Nephron (organoid): ENCODE data around the gene INAFM2.
A peak's percentile ranks its signal among the peaks of the same experiment; 100 is the strongest.

Experiments
- H3K27ac Mint-ChIP-seq, 3 experiments: 2 replicates each; pipeline ENCODE4 v1.8.0; 2020; ENCODE audit warnings: mixed read lengths in 3 of 3, mild to moderate bottlenecking in 2 of 3, moderate library complexity in 1 of 3
- H3K27me3 Mint-ChIP-seq: 2 replicates; pipeline ENCODE4 v1.8.0; 2021; ENCODE audit warnings: low read depth, mild to moderate bottlenecking, moderate library complexity, mixed read lengths
- H3K36me3 Mint-ChIP-seq: 2 replicates; pipeline ENCODE4 v1.8.0; 2020; ENCODE audit warnings: low read depth, mixed read lengths
- H3K4me1 Mint-ChIP-seq: 2 replicates; pipeline ENCODE4 v1.8.0; 2020; ENCODE audit warnings: mixed read lengths
- H3K4me3 Mint-ChIP-seq, 3 experiments: 2 replicates each; pipeline ENCODE4 v1.8.0; 2020; ENCODE audit warnings: mild to moderate bottlenecking in 3 of 3, mixed read lengths in 3 of 3, moderate library complexity in 2 of 3
- H3K9me3 Mint-ChIP-seq: 2 replicates; pipeline ENCODE4 v1.8.0; 2020; ENCODE audit warnings: mixed read lengths
- CTCF ChIP-seq, 3 experiments: fragments of 200-600 bp; sonication (generic); IDR thresholded peaks; one replicate each; pipeline ENCODE4 v1.5.0; 2021; ENCODE audit warnings: antibody characterized with exemption in 3 of 3; ENCODE audit not compliant: unreplicated experiment in 3 of 3

Gene INAFM2

GRCh38 chr15:40367371-40367685 lies 43.8 kb downstream of the INAFM2 start:
- H3K27ac Mint-ChIP-seq = no peak overlapping the region
- H3K36me3 Mint-ChIP-seq = no peaks in the 10 kb centered on the region
- H3K27me3 Mint-ChIP-seq = peaks cover 50% of the 10 kb centered on the region
- no peak for TF ChIP-seq CTCF (IDR thresholded peaks at IDR 0.05; ENCODE audit: unreplicated experiment in 3 of 3)
- peaks cover 27% of the 10 kb centered on the region for H3K4me1 Mint-ChIP-seq
- no peaks in the 10 kb centered on the region for H3K9me3 Mint-ChIP-seq
- no peak overlapping the region for H3K4me3 Mint-ChIP-seq

DNA sequence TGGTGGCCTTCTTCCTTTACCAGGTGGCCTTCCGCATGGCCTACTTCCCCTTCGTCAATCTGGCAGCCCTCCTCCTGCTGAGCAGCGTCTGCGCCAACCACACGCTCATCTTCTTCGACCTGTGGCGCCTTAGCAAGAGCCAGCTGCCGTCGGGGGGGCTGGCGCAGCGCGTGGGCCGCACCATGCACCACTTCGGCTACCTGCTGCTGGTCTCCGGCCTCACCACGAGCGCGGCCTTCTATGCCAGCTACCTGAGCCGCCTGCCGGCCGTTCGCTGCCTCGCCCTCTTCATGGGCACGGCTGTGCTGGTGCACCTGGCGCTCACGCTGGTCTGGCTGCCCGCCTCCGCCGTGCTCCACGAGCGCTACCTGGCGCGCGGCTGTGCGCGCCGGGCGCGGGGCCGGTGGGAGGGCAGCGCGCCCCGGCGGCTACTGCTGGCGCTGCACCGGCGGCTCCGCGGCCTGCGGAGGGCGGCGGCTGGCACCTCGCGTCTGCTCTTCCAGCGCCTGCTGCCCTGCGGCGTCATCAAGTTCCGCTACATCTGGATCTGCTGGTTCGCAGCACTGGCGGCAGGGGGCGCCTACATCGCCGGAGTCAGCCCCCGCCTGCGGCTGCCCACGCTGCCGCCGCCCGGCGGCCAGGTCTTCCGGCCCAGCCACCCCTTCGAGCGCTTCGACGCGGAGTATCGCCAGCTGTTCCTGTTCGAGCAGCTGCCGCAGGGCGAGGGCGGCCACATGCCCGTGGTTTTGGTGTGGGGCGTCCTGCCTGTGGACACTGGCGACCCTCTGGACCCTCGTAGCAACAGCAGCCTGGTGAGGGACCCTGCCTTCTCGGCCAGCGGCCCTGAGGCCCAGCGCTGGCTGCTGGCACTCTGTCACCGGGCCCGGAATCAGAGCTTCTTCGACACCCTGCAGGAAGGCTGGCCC lies 44.5 kb downstream of the INAFM2 start:
- Mint-ChIP-seq H3K27ac (no peak overlapping the region), H3K4me3 (no peak overlapping the region), H3K9me3 (no peaks in the 10 kb centered on the region), H3K27me3 (peaks cover 45% of the 10 kb centered on the region), H3K36me3 (no peaks in the 10 kb centered on the region), H3K4me1 (peaks cover 28% of the 10 kb centered on the region)
- peak; percentile 71 to 87 (median 81) for TF ChIP-seq CTCF (IDR thresholded peaks at IDR 0.05; ENCODE audit: unreplicated experiment in 3 of 3)

DNA sequence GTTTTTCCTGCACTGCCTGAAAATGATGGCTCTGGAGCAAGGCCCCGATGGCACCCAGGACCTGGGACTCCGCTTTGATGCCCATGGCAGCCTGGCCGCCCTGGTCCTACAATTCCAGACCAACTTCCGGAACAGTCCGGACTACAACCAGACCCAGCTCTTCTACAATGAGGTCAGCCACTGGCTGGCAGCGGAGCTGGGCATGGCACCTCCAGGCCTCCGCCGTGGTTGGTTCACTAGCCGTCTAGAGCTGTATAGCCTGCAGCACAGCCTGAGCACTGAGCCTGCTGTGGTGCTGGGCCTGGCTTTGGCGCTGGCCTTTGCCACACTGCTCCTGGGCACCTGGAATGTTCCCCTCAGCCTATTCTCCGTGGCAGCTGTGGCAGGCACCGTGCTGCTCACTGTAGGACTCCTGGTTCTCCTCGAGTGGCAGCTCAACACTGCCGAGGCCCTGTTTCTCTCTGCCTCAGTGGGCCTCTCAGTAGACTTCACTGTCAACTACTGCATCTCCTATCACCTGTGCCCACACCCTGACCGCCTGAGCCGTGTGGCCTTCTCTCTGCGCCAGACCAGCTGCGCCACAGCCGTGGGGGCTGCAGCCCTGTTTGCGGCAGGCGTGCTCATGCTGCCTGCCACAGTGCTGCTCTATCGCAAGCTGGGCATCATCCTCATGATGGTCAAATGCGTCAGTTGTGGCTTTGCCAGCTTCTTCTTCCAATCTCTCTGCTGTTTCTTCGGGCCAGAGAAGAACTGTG lies 45.4 kb downstream of the INAFM2 start:
- Mint-ChIP-seq H3K4me3 (peak overlapping the region; percentile 21 to 67 (median 64)), H3K27ac (peak overlapping the region in 1 of 3 experiments; percentile 55), H3K9me3 (no peaks in the 10 kb centered on the region), H3K36me3 (no peaks in the 10 kb centered on the region), H3K27me3 (peaks cover 45% of the 10 kb centered on the region), H3K4me1 (peaks cover 28% of the 10 kb centered on the region)
- TF ChIP-seq CTCF (IDR thresholded peaks at IDR 0.05; ENCODE audit: unreplicated experiment in 3 of 3) = no peak

- Mint-ChIP-seq H3K27ac (peak overlapping the region in 1 of 3 experiments; percentile 55), H3K36me3 (no peaks in the 10 kb centered on the region), H3K4me3 (peak overlapping the region in 1 of 3 experiments; percentile 64), H3K27me3 (peaks cover 40% of the 10 kb centered on the region), H3K4me1 (peaks cover 28% of the 10 kb centered on the region), H3K9me3 (no peaks in the 10 kb centered on the region)
- TF ChIP-seq CTCF (IDR thresholded peaks at IDR 0.05; ENCODE audit: unreplicated experiment in 3 of 3) = no peak
Observed at GRCh38 chr15:40369474-40369869, 46.0 kb downstream of the INAFM2 start.

DNA sequence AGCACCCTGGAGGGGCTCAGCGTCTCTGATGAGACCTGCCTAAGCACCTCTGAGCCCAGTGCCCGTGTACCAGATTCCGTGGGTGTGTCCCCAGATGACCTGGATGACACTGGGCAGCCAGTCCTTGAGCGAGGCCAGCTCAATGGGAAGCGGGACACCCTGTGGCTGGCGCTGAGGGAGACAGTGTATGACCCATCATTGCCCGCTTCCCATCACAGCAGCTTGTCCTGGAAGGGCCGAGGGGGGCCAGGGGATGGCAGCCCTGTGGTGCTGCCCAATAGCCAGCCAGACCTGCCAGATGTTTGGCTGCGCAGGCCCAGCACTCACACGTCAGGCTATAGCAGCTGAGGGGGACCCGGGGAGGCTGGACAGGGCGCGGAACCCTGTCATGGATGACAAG lies 46.5 kb downstream of the INAFM2 start:
- no peak for TF ChIP-seq CTCF (IDR thresholded peaks at IDR 0.05; ENCODE audit: unreplicated experiment in 3 of 3)
- H3K4me3 Mint-ChIP-seq = no peak overlapping the region
- no peaks in the 10 kb centered on the region for H3K9me3 Mint-ChIP-seq
- peaks cover 35% of the 10 kb centered on the region for H3K27me3 Mint-ChIP-seq
- no peak overlapping the region for H3K27ac Mint-ChIP-seq
- H3K36me3 Mint-ChIP-seq = no peaks in the 10 kb centered on the region
- H3K4me1 Mint-ChIP-seq = peaks cover 28% of the 10 kb centered on the region
